ENCODE data around the gene PPP1R12B.
"Not testable (repeated sequence)": the region's sequence is repeated elsewhere in the genome, so short reads cannot be mapped to it uniquely, and the experiment has no call there.

GRCh38 chr1:202465644-202466270, 117.3 kb downstream of the PPP1R12B start:
- TF ChIP-seq CTCF (IDR thresholded peaks at IDR 0.05; ENCODE audit: low read depth, low read length, poor library complexity, severe bottlenecking); EZH2phosphoT487 (IDR thresholded peaks at IDR 0.05; ENCODE audit: borderline replicate concordance, low read length): not testable (repeated sequence)
